ENCODE results near the gene RAB40B. TPM values are rescaled to one million over a fixed set of nuclear protein-coding genes. Genes with fewer than 3 reads are reported as not detected.

RAB40B gene
- total and polyA plus RNA-seq, 2 of the 13 experiments (the other 11 are each of a cell fraction or from before 2014, with no cell fraction given), result 6.2 to 6.5 TPM

DNA sequence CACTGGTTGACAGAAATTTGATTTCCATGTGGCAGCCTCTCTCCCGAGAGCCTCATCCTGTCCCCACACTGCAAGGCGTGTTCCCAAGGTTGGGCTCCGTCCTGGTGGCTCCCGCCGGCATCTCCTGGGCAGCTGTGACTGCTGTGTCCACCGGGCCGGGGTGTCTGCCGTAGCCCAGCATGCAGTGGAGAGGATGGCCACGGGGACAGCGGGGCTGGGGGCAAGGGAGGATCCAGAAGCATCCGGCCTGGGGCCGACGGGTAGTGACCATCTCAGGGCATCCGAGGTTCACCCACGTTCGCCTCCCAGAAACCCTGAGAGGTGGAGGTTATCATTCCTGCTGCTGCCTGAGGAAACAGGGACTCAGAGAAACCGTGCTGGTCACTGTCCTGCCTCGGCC, 7.3 kb upstream of the RAB40B start:
- no peaks in the 10 kb centered on the region for H4K20me1 ChIP-seq (ENCODE audit: insufficient read depth, low read length)
- DNase-seq (ENCODE audit: low spot score) (no peak), FAIRE-seq (no peak), ATAC-seq (no peak; the same call in 2 of the 3 replicates)
- BruUV-seq (replicated peaks), result no TSS peak
- no peaks in the 10 kb centered on the region for H3K79me2 ChIP-seq (ENCODE audit: insufficient read depth, low read length)
- peaks cover 5 to 32% of the 10 kb centered on the region in 2 experiments; a peak in 3 of 5 replicates for H3K27me3 ChIP-seq (ENCODE audit: control insufficient read depth in 1 of 2, insufficient read depth in 2 of 2, low read length in 2 of 2)
- no peaks in the 10 kb centered on the region for H3K36me3 ChIP-seq (replicated peaks in 1 of 2; ENCODE audit: control insufficient read depth in 1 of 2, insufficient read depth in 2 of 2, low read length in 2 of 2)
- 58% methylated on average over 12 of the region's 18 CpGs for WGBS (ENCODE audit: low lambda C conversion rate)
- in situ Hi-C loops (cut with HindIII; ENCODE audit: extremely low pct_ligation_motif_present, low pct_unique_long_range_greater_than_20kb) (no loop called here), intact Hi-C loops (cut with micrococcal nuclease; ENCODE audit: unreplicated experiment) (no loop called here)
- no peaks in the 10 kb centered on the region for H3K9me3 ChIP-seq (ENCODE audit: low read length)
- no peak overlapping the region for H3K9ac ChIP-seq (ENCODE audit: insufficient read depth, low read depth, low read length)
- H3K4me2 ChIP-seq (ENCODE audit: low read depth, low read length), result no peak overlapping the region
- H3K4me3 ChIP-seq (replicated peaks in 1 of 3; ENCODE audit: insufficient read depth in 1 of 3, low read depth in 2 of 3, low read length in 3 of 3), result no peak overlapping the region
- POLR2A ChIA-PET, result no interaction called here
- CTCF ChIA-PET (ENCODE audit: low intra/inter-chr PET ratio, low total read pairs), result no interaction called here
- peaks cover 64% of the 10 kb centered on the region for H3K4me1 ChIP-seq (ENCODE audit: insufficient read depth, low read length)
- no peak overlapping the region for H3K27ac ChIP-seq (ENCODE audit: extremely low read length, insufficient read depth, low read length)
- H2AFZ ChIP-seq (ENCODE audit: low read length), result no peak overlapping the region
- no peak for TF ChIP-seq ZNF841 (CRISPR knock-in tag; IDR thresholded peaks at IDR 0.05; ENCODE audit: borderline replicate concordance)
- TF ChIP-seq, protein P1, sequence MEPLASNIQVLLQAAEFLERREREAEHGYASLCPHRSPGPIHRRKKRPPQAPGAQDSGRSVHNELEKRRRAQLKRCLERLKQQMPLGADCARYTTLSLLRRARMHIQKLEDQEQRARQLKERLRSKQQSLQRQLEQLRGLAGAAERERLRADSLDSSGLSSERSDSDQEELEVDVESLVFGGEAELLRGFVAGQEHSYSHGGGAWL (CRISPR knock-in tag; IDR thresholded peaks at IDR 0.05), result no peak
- no peak for TF ChIP-seq HOXA5 (CRISPR knock-in tag; IDR thresholded peaks at IDR 0.05)
- TF ChIP-seq RBAK (CRISPR knock-in tag; IDR thresholded peaks at IDR 0.05), result no peak
- TF ChIP-seq ELF4 (CRISPR knock-in tag; IDR thresholded peaks at IDR 0.05; ENCODE audit: borderline replicate concordance), result no peak
- TF ChIP-seq, protein P2, sequence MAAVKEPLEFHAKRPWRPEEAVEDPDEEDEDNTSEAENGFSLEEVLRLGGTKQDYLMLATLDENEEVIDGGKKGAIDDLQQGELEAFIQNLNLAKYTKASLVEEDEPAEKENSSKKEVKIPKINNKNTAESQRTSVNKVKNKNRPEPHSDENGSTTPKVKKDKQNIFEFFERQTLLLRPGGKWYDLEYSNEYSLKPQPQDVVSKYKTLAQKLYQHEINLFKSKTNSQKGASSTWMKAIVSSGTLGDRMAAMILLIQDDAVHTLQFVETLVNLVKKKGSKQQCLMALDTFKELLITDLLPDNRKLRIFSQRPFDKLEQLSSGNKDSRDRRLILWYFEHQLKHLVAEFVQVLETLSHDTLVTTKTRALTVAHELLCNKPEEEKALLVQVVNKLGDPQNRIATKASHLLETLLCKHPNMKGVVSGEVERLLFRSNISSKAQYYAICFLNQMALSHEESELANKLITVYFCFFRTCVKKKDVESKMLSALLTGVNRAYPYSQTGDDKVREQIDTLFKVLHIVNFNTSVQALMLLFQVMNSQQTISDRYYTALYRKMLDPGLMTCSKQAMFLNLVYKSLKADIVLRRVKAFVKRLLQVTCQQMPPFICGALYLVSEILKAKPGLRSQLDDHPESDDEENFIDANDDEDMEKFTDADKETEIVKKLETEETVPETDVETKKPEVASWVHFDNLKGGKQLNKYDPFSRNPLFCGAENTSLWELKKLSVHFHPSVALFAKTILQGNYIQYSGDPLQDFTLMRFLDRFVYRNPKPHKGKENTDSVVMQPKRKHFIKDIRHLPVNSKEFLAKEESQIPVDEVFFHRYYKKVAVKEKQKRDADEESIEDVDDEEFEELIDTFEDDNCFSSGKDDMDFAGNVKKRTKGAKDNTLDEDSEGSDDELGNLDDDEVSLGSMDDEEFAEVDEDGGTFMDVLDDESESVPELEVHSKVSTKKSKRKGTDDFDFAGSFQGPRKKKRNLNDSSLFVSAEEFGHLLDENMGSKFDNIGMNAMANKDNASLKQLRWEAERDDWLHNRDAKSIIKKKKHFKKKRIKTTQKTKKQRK (IDR thresholded peaks at IDR 0.05; ENCODE audit: low read length), result no peak
- TF ChIP-seq, protein P3, sequence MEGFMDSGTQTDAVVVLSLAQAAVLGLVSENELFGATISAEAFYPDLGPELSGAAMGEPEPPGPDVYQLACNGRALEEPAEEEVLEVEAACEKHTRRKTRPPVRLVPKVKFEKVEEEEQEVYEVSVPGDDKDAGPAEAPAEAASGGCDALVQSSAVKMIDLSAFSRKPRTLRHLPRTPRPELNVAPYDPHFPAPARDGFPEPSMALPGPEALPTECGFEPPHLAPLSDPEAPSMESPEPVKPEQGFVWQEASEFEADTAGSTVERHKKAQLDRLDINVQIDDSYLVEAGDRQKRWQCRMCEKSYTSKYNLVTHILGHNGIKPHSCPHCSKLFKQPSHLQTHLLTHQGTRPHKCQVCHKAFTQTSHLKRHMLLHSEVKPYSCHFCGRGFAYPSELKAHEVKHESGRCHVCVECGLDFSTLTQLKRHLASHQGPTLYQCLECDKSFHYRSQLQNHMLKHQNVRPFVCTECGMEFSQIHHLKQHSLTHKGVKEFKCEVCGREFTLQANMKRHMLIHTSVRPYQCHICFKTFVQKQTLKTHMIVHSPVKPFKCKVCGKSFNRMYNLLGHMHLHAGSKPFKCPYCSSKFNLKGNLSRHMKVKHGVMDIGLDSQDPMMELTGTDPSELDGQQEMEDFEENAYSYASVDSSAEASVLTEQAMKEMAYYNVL (CRISPR knock-in tag; IDR thresholded peaks at IDR 0.05; ENCODE audit: borderline replicate concordance), result no peak
- TF ChIP-seq, protein P4, sequence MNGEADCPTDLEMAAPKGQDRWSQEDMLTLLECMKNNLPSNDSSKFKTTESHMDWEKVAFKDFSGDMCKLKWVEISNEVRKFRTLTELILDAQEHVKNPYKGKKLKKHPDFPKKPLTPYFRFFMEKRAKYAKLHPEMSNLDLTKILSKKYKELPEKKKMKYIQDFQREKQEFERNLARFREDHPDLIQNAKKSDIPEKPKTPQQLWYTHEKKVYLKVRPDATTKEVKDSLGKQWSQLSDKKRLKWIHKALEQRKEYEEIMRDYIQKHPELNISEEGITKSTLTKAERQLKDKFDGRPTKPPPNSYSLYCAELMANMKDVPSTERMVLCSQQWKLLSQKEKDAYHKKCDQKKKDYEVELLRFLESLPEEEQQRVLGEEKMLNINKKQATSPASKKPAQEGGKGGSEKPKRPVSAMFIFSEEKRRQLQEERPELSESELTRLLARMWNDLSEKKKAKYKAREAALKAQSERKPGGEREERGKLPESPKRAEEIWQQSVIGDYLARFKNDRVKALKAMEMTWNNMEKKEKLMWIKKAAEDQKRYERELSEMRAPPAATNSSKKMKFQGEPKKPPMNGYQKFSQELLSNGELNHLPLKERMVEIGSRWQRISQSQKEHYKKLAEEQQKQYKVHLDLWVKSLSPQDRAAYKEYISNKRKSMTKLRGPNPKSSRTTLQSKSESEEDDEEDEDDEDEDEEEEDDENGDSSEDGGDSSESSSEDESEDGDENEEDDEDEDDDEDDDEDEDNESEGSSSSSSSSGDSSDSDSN (CRISPR knock-in tag; IDR thresholded peaks at IDR 0.05), result 0 out of 2 replicates have a peak, but pooled peaks have one; percentile 4
- TF ChIP-seq ZKSCAN8 (CRISPR knock-in tag; IDR thresholded peaks at IDR 0.05; ENCODE audit: borderline replicate concordance), result no peak
- no peak for TF ChIP-seq ZSCAN21 (CRISPR knock-in tag; IDR thresholded peaks at IDR 0.05; ENCODE audit: borderline replicate concordance)
- TF ChIP-seq, protein P5, sequence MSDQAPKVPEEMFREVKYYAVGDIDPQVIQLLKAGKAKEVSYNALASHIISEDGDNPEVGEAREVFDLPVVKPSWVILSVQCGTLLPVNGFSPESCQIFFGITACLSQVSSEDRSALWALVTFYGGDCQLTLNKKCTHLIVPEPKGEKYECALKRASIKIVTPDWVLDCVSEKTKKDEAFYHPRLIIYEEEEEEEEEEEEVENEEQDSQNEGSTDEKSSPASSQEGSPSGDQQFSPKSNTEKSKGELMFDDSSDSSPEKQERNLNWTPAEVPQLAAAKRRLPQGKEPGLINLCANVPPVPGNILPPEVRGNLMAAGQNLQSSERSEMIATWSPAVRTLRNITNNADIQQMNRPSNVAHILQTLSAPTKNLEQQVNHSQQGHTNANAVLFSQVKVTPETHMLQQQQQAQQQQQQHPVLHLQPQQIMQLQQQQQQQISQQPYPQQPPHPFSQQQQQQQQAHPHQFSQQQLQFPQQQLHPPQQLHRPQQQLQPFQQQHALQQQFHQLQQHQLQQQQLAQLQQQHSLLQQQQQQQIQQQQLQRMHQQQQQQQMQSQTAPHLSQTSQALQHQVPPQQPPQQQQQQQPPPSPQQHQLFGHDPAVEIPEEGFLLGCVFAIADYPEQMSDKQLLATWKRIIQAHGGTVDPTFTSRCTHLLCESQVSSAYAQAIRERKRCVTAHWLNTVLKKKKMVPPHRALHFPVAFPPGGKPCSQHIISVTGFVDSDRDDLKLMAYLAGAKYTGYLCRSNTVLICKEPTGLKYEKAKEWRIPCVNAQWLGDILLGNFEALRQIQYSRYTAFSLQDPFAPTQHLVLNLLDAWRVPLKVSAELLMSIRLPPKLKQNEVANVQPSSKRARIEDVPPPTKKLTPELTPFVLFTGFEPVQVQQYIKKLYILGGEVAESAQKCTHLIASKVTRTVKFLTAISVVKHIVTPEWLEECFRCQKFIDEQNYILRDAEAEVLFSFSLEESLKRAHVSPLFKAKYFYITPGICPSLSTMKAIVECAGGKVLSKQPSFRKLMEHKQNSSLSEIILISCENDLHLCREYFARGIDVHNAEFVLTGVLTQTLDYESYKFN (CRISPR knock-in tag; conservative IDR thresholded peaks at IDR 0.05), result no peak
